Measurements from ENCODE around the gene PLA2G4D. TPM values are rescaled to one million over a fixed set of nuclear protein-coding genes. Genes with fewer than 3 reads are reported as not detected.

Gene PLA2G4D
- total and polyA plus RNA-seq, 2 donors (not counting 3 experiments of a cell fraction or from before 2014, with no cell fraction given), result not detected

- no TSS peak for BruUV-seq (replicated peaks)
- H4K20me1 ChIP-seq (replicated peaks; ENCODE audit: control insufficient read depth, extremely low read depth, insufficient read depth, low read length), result no peaks in the 10 kb centered on the region
- DNase-seq (ENCODE audit: low read depth, low spot score), result no peak
- no peaks in the 10 kb centered on the region for H3K36me3 ChIP-seq (ENCODE audit: control insufficient read depth in 2 of 2, extremely low read depth in 1 of 2, insufficient read depth in 2 of 2, low read length in 2 of 2)
- H2AFZ ChIP-seq (ENCODE audit: low read depth, low read length), result no peak overlapping the region
- intact Hi-C loops (cut with micrococcal nuclease), result no loop called here
- peaks cover 2 to 14% of the 10 kb centered on the region in 2 experiments for H3K27me3 ChIP-seq (ENCODE audit: control insufficient read depth in 2 of 2, insufficient read depth in 2 of 2, low read length in 2 of 2)
- ChIA-PET CTCF (interaction anchor here (1.3 kb wide), 1 partner anchor 21 kb away, joined by 3 read pairs; no protein-coding TSS in a partner anchor), POLR2A (no interaction called here)
- no peaks in the 10 kb centered on the region for H3K9me3 ChIP-seq (replicated peaks; ENCODE audit: control insufficient read depth, insufficient read depth, low read length)
- FAIRE-seq, result no peak
- TF ChIP-seq POLR2A (IDR thresholded peaks at IDR 0.05; ENCODE audit: low read depth, low read length) (no peak), GATA2 (IDR thresholded peaks at IDR 0.05; ENCODE audit: insufficient read depth, insufficient read length, low read depth, low read length) (no peak), MAX (IDR thresholded peaks at IDR 0.05; ENCODE audit: insufficient read depth, insufficient read length) (no peak), FOS (IDR thresholded peaks at IDR 0.05; ENCODE audit: borderline replicate concordance, insufficient read depth, low read length) (no peak), POLR2AphosphoS5 (IDR thresholded peaks at IDR 0.05; ENCODE audit: insufficient read depth, low read depth, low read length) (no peak), EZH2 (IDR thresholded peaks at IDR 0.05; ENCODE audit: borderline replicate concordance, low read depth, low read length, severe bottlenecking) (no peak), JUN (IDR thresholded peaks at IDR 0.05; ENCODE audit: borderline replicate concordance, insufficient read depth, insufficient read length, low read depth) (no peak), CTCF (IDR thresholded peaks at IDR 0.05; ENCODE audit: extremely low read depth in 1 of 2, insufficient read depth in 1 of 2, low read depth in 1 of 2, low read length in 2 of 2) (no peak)
- H3K79me2 ChIP-seq (ENCODE audit: control insufficient read depth, insufficient read depth, low read length), result no peaks in the 10 kb centered on the region
- H3K27ac ChIP-seq (ENCODE audit: insufficient read depth, low read depth, low read length), result no peak overlapping the region
- H3K4me1 ChIP-seq (ENCODE audit: control insufficient read depth, extremely low read depth, insufficient read depth, low read length), result no peaks in the 10 kb centered on the region
- no peak overlapping the region for H3K4me2 ChIP-seq (ENCODE audit: insufficient read depth, low read length)
- dilution Hi-C loops (cut with MboI; ENCODE audit: extremely low pct_ligation_motif_present, low sequenced_read_pairs), result no loop called here
- no peak overlapping the region for H3K4me3 ChIP-seq (replicated peaks in 1 of 3; ENCODE audit: insufficient read depth in 1 of 3, low read depth in 1 of 3, low read length in 3 of 3)
- no peaks in the 10 kb centered on the region for H3K9me1 ChIP-seq (replicated peaks; ENCODE audit: control insufficient read depth, extremely low read depth, insufficient read depth, low read length)
- H3K9ac ChIP-seq (replicated peaks; ENCODE audit: extremely low read depth, insufficient read depth, low read length), result no peak overlapping the region
Observed at GRCh38 chr15:42087926-42088800, 6.2 kb downstream of the PLA2G4D start.
